Body of pancreas (tissue), 4 donors: ENCODE data around the gene POLR3E.

ENCODE experiments used
- POLR2A ChIP-seq, 3 donors: fragments of 450-650 bp; IDR thresholded peaks; one replicate each; pipeline ENCODE4 v1.6.1; 2016; ENCODE audit warnings: antibody characterized with exemption in 3 of 3, mild to moderate bottlenecking in 2 of 3
- TF ChIP-seq, protein P1 (sequence below), 7 experiments: fragments of 450-650 bp in 4 of 7; fragments of 200-600 bp in 3 of 7; sonication (generic) in 3 of 7; IDR thresholded peaks; one replicate each; pipeline ENCODE4 v1.5.1; 2016 to 2019; ENCODE audit warnings: antibody characterized with exemption in 7 of 7

DNA sequence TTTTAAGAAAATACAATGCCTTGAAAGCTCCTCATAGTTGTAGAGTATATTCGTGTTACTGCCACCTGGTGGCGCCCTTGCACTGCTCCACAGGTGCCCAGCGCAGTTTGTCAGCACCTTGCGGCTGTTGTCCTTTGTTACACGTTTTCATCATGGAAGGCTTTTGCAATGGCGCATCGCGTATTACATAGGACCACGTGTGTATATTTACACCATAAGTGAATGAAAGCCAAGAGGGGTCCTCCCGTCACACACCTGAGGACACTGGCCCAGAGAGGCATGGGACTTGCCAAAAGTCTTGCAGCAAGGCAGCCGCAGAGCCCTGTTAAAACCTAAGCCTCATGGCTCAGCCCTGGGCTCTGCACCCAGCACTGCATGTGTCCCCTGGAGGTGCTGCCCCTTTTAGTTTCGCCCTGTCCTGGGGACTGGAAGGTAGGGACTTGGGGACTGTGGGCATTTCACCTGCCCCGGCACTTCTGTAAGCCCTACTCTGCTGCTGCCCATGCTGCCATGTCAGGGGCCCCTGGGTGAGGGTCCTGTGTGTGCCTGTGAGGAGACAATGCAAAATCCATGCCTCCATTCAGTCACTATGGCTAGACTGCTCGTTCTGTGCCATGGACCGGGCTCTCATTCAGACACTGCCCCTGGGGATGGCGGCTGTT lies 24.3 kb downstream of the POLR3E start:
- TF ChIP-seq, protein P1, sequence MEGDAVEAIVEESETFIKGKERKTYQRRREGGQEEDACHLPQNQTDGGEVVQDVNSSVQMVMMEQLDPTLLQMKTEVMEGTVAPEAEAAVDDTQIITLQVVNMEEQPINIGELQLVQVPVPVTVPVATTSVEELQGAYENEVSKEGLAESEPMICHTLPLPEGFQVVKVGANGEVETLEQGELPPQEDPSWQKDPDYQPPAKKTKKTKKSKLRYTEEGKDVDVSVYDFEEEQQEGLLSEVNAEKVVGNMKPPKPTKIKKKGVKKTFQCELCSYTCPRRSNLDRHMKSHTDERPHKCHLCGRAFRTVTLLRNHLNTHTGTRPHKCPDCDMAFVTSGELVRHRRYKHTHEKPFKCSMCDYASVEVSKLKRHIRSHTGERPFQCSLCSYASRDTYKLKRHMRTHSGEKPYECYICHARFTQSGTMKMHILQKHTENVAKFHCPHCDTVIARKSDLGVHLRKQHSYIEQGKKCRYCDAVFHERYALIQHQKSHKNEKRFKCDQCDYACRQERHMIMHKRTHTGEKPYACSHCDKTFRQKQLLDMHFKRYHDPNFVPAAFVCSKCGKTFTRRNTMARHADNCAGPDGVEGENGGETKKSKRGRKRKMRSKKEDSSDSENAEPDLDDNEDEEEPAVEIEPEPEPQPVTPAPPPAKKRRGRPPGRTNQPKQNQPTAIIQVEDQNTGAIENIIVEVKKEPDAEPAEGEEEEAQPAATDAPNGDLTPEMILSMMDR (IDR thresholded peaks at IDR 0.05), result peak; percentile 78 to 92 (median 88)
- no peak for TF ChIP-seq POLR2A (IDR thresholded peaks at IDR 0.05)
